LNCAP (cell line): ENCODE results near the gene TH.

Experiments used
- TF ChIP-seq, protein P1 (sequence below): fragments of 450-650 bp; IDR thresholded peaks from 2 replicates; pipeline ENCODE4 v1.5.1; 2017; ENCODE audit warnings: mild to moderate bottlenecking

The TH gene

DNA sequence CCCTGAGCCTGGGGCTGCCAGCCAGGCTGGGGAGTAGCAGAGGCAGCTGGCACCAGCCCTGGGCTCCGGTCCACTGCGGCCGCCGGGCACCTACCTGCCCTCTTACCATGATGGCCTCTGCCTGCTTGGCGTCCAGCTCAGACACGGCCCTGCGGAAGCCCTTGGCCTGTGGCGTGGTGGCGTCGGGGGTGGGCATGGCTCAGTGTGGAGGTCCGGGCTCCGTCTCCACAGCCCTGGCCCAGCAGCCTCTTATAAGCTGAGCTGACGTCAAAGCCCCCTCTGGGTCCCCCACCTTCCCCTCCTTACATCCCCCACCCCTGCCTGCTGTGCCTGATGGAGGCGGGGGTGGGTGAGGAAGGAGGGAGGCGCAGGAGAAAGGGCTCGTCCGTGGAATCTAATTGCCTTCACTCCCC, at the start of gene TH:
TH (minus strand) TSS at position 225 of the 413 bp plus-strand sequence; CDS start at position 196, 29 bp downstream.
- TF ChIP-seq, protein P1, sequence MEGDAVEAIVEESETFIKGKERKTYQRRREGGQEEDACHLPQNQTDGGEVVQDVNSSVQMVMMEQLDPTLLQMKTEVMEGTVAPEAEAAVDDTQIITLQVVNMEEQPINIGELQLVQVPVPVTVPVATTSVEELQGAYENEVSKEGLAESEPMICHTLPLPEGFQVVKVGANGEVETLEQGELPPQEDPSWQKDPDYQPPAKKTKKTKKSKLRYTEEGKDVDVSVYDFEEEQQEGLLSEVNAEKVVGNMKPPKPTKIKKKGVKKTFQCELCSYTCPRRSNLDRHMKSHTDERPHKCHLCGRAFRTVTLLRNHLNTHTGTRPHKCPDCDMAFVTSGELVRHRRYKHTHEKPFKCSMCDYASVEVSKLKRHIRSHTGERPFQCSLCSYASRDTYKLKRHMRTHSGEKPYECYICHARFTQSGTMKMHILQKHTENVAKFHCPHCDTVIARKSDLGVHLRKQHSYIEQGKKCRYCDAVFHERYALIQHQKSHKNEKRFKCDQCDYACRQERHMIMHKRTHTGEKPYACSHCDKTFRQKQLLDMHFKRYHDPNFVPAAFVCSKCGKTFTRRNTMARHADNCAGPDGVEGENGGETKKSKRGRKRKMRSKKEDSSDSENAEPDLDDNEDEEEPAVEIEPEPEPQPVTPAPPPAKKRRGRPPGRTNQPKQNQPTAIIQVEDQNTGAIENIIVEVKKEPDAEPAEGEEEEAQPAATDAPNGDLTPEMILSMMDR, result no peak

DNA sequence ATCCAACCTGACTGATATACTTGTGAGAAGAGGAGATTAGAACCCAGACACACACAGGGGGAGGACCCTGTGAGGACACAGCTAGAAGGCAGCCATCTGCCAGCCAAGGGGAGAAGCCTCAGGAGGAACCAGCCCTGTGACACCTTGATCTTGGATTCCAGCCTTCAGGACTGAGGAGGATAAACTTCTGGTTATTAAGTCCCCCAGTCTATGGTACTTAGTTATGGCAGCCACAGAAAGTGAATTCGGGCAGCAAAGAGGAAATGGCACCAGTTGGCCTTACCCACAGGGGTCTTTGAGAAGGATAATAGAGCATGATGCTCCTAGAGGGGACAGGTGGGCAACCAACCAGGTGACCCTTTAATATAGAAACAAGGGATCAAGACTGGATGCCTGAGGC, 49.4 kb upstream of the TH start:
- TF ChIP-seq, protein P1, result no peak

DNA sequence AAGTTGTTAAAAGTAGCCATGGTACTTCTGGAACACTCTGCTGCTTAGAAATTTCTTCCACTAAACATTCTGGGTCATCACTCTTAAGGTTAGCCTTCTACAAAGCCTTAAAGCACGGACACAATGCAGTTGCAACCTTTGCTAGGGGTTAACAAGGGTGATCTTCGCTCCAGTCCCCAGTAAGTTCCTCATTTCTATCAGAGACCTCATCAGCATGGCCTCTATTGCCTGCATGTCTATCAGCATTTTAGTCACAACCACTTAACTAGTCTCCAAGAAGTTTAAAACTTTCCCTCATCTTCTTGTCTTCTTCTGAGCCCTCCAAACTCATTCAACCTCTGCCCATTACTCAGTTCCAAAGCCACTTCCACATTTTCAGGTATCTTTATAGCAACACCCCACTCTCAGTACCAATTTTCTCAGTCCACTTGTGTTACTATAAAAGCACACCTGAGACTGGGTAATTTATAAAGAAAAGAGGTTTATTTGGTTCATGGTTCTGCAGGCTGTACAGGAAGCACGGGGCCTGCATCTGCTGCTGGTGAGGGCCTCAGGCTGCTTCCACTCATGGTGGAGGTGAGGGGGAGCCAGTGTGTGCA, 48.7 kb upstream of the TH start:
- TF ChIP-seq, protein P1, result no peak

DNA sequence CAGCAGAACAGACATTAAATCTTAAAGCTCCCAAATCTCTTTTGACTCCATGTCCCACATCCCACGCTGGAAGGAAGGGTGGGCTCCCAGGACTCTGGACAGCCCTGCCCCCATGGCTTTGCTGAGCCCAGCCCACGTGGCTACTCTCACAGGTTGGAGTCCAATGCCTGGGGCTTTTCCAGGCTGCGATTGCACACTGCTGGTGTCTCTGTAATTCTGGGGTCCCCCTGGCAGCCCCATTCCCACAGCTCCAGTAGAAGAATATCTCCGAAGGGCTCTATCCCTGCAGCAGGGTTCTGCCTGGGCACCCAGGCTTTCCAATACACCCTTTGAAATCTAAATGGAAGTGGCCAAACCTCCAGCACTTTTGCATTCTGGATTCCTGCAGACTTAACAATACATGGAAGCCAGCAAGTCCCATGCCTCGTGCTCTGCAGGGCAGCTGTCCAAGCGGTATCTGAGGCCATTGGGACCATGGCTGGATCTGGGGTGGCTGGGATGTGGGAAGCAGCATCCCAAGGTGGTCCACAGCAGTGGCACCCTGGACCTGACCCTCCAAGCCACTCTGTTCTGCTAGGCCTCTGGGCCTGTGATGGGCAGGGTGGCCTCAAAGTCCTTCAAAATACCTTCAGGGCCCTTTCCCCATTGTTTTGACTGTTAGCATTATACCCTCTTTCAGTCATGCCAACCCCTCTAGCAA, 47.9 kb upstream of the TH start:
- TF ChIP-seq, protein P1, result no peak

DNA sequence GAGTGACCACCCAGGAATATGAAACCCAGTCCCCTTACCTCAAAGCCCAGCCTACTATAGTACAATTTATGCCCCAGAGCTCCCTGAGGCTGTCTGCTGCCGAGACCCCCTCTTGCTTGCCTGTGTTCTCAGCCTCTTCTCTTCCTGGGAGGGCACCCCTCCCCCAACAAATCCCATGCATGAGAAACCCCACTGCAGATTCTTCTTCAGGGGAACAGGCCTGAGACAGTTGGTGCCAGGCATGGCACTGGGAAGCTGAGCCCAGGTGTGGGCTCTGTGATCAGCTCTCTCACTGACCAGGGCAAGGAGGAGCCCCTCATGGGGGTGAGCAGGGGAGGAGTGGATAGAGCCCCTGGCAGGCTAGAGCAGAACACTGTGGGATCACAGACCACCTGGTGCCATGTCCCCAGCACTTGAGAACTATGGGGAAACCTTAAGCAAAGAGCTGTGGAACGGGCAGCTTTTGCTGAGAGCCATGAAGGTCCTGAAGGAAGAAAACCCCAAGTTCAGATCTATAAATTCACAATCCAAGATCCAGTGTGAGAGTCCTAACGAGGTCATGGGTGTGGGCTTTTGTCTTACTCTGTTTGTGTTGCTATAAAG, 46.5 kb upstream of the TH start:
- TF ChIP-seq, protein P1, result no peak

DNA sequence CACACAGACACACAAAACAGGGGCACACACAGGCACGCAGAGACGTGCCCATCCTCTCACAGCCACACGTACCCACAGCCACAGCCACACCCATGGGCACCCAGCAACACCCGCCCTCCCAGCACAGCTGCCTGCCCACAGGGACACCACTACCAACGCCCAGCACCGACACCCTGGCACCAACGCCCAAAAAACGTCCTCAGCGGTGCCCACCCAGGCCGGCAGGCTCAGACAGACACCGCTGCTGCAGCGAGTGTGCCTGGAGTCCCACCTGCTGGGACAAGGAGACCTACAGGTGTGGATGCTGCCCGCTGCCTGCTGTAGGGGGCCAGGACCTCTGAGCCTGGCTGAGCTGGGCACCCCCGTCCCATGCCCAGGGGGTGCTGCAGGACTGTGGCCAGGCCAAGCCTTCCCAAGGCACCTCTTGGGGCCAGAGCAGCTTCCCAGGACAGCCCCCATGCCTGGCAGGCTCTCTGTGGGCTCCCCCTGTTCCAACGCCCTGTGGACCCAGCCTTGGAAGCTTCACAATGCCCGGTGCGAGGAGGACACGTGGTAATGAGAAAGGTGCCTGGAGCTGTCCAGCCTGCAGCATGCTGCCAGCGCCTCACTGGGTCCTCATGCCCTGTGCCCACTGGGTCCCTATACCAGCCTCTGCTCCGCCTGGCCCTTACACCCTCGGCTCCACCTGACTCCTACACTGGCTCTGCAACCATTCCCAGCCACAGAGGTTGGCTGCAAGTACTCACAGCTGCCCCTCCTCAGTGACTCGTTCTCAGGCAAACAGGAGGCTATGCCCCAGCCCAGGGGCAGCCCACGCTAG, 45.8 kb upstream of the TH start:
- TF ChIP-seq, protein P1, result no peak

DNA sequence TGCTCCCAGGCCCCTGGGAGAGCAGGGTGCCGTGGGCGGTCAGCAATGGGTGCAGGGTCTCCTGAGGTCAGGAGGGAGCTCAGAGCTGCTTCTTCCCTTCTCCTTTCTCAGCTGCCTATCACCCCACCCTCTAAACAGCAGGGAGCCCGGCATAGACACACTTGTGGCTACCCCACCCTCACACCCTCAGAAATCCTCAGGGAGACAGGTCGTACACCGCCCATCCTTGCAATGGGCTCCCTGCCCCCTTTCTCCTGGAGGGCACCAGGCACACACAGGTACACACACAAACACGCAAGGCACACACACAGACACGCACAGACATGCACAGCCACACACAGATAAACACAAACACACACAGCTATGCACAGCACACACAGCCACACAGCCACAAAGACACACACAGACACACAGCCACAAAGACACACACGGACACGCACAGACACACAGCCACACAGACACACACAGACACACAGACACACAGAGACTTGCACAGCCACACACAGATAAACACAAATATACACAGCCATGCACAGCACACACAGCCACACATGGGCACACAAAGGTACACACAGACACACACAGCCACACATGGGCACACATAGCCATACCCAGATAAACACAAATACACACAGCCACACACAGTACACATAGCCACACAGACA, 44.9 kb upstream of the TH start:
- TF ChIP-seq, protein P1, result no peak
